Endothelial cell of umbilical vein (primary cell): Measurements from ENCODE around the gene CHM. TPM values are rescaled to one million over a fixed set of nuclear protein-coding genes. Genes with fewer than 3 reads are reported as not detected.
"Not testable (repeated sequence)": the region's sequence is repeated elsewhere in the genome, so short reads cannot be mapped to it uniquely, and the experiment has no call there.

Source experiments
- BruUV-seq: library from RNA; stranded (reverse); fragments of 400-500 nt; replicated peaks from 2 replicates; lab custom pipeline; 2021; lab: Mats Ljungman, UMichigan
- CTCF ChIA-PET: fragments of 300-600, 350-600 bp; sonication (Branson Sonifier 250); formaldehyde crosslinking; loops from one replicate; lab custom pipeline; 2021; ENCODE audit warnings: antibody characterized with exemption, inconsistent platforms; lab: Charles Lee
- POLR2A ChIA-PET: fragments of 300-600, 350-600 bp; sonication (Branson Sonifier 250); formaldehyde crosslinking; loops from one replicate; lab custom pipeline; 2021; ENCODE audit warnings: antibody characterized with exemption, inconsistent platforms; lab: Charles Lee
- DNase-seq: peaks from one replicate; pipeline ENCODE4 v3.0.0-alpha.2; 2011; ENCODE audit warnings: low read depth, low spot score
- FAIRE-seq: peaks from 2 replicates; lab custom pipeline; 2011; peaks lifted over from hg19 to GRCh38; lab: Jason Lieb, UNC
- H2AFZ ChIP-seq: 2 replicates; pipeline ENCODE4 v1.6.0; 2012; ENCODE audit warnings: low read depth, low read length, control low read depth, inconsistent platforms
- H3K27ac ChIP-seq: 2 replicates; pipeline ENCODE4 v1.5.1; 2011; ENCODE audit warnings: low read depth, mild to moderate bottlenecking, control low read depth, low read length, moderate library complexity; ENCODE audit not compliant: insufficient read depth
- H3K27me3 ChIP-seq, 2 experiments: 2 replicates each; pipeline versions ENCODE4 v1.6.0 to v1.6.1; 2011; ENCODE audit warnings: low read length in 2 of 2, mixed read lengths in 1 of 2; ENCODE audit not compliant: control insufficient read depth in 2 of 2, insufficient read depth in 2 of 2
- H3K36me3 ChIP-seq, 2 experiments: 2 replicates in 1 of 2; 3 replicates in 1 of 2; pipeline ENCODE4 v1.5.1; 2011; ENCODE audit warnings: low read length in 2 of 2, mild to moderate bottlenecking in 1 of 2, moderate library complexity in 1 of 2; ENCODE audit not compliant: control insufficient read depth in 2 of 2, insufficient read depth in 2 of 2; ENCODE audit errors: extremely low read depth in 1 of 2
- H3K4me1 ChIP-seq: 3 replicates; pipeline ENCODE4 v1.5.1; 2011; ENCODE audit warnings: mild to moderate bottlenecking, low read length; ENCODE audit not compliant: control insufficient read depth, insufficient read depth; ENCODE audit errors: extremely low read depth
- H3K4me2 ChIP-seq: 2 replicates; pipeline ENCODE4 v1.6.1; 2011; ENCODE audit warnings: low read length, control low read depth, mixed read lengths; ENCODE audit not compliant: insufficient read depth
- H3K4me3 ChIP-seq, 3 experiments: fragments of 200-600 bp in 1 of 3; sonication (generic), shearing (Covaris generic) in 1 of 3; replicated peaks in 1 of 3; 2 replicates each; pipeline ENCODE4 v1.5.1; 2011 to 2016; ENCODE audit warnings: control low read depth in 3 of 3, low read length in 3 of 3, mild to moderate bottlenecking in 2 of 3, inconsistent platforms in 1 of 3, low read depth in 1 of 3, moderate library complexity in 1 of 3; ENCODE audit not compliant: insufficient read depth in 1 of 3
- H3K79me2 ChIP-seq: 2 replicates; pipeline ENCODE4 v1.6.0; 2012; ENCODE audit warnings: low read length, inconsistent platforms; ENCODE audit not compliant: control insufficient read depth, insufficient read depth
- H3K9ac ChIP-seq: replicated peaks from 2 replicates; pipeline ENCODE3; 2011; ENCODE audit warnings: low read length, control low read depth; ENCODE audit not compliant: insufficient read depth; ENCODE audit errors: extremely low read depth
- H3K9me1 ChIP-seq: replicated peaks from 3 replicates; pipeline ENCODE4 v1.6.0; 2011; ENCODE audit warnings: mild to moderate bottlenecking, low read length; ENCODE audit not compliant: control insufficient read depth, insufficient read depth; ENCODE audit errors: extremely low read depth
- H3K9me3 ChIP-seq: replicated peaks from 2 replicates; pipeline ENCODE4 v1.5.1; 2012; ENCODE audit warnings: low read length, inconsistent platforms; ENCODE audit not compliant: control insufficient read depth, insufficient read depth
- H4K20me1 ChIP-seq: replicated peaks from 2 replicates; pipeline ENCODE3; 2011; ENCODE audit warnings: mild to moderate bottlenecking, low read length; ENCODE audit not compliant: control insufficient read depth, insufficient read depth; ENCODE audit errors: extremely low read depth
- GATA2 ChIP-seq: IDR thresholded peaks from 2 replicates; pipeline ENCODE4 v1.7.0; 2011; ENCODE audit warnings: low read depth, mild to moderate bottlenecking, moderate library complexity, mixed read lengths, low read length; ENCODE audit not compliant: insufficient read length, insufficient read depth
- MYC ChIP-seq: IDR thresholded peaks from one replicate; pipeline ENCODE4 v1.6.1; 2011; ENCODE audit warnings: mild to moderate bottlenecking, low read depth, low read length
- dilution Hi-C: fragments of 300-500 bp; cut with MboI; formaldehyde crosslinking; loops from one replicate; pipeline ENCODE4 v1.15.0; 2019; ENCODE audit warnings: low sequenced_read_pairs; ENCODE audit not compliant: extremely low pct_ligation_motif_present
- intact Hi-C: fragments of 100-400 bp; cut with micrococcal nuclease; formaldehyde crosslinking; loops from one replicate; pipeline ENCODE4 v1.10.0; 2022
- polyA plus RNA-seq, 4 experiments: library from polyadenylated mRNA; depleted of rRNA in 3 of 4; stranded (reverse) in 3 of 4; unstranded in 1 of 4; fragments of >200 nt; gene quantifications; 2 replicates each; pipeline versions ENCODE4 v1.2.1 to v1.2.3, GENCODE V29; 2011 to 2012; ENCODE audit warnings: missing spikeins in 1 of 4
- total RNA-seq: library from RNA; stranded (reverse); gene quantifications from 2 replicates; pipeline ENCODE4 v1.2.3, GENCODE V29; 2021

CHM gene
- total and polyA plus RNA-seq, 2 donors (not counting 3 experiments of a cell fraction or from before 2014, with no cell fraction given) = 10.5 to 18.4 TPM

DNA sequence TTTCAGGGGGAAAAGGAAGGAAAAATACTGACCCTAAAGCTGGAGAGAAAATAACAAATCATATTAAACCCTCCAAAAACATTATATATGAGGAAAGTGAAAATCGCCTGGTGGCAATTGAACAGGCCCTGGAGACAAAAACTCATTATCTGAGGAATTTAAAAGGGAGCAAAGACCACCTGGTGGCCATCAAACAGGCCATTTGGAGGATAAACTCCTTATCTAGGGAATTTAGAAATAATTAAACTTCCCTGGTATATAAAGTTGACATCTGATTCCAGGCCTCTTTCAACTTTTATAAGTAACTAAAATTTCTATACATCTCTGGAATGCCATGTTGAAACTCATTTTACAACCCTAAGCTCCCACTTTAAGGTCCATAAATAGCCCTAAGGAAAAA lies 35.2 kb downstream of the CHM start:
- Histone ChIP-seq H3K4me3 (no peak overlapping the region), H3K9me1 (no peaks in the 10 kb centered on the region), H3K79me2 (peaks cover 2% of the 10 kb centered on the region), H3K27ac (no peak overlapping the region), H3K4me2 (no peak overlapping the region), H3K9me3 (no peaks in the 10 kb centered on the region), H4K20me1 (no peaks in the 10 kb centered on the region), H3K27me3 (no peaks in the 10 kb centered on the region), H3K4me1 (no peaks in the 10 kb centered on the region), H3K9ac (no peak overlapping the region), H3K36me3 (no peaks in the 10 kb centered on the region), H2AFZ (no peak overlapping the region)
- DNase-seq (no peak), FAIRE-seq (no peak)
- ChIA-PET CTCF (no interaction called here), POLR2A (no interaction called here)
- BruUV-seq = no TSS peak
- dilution Hi-C loops (no loop called here), intact Hi-C loops (no loop called here)
- TF ChIP-seq GATA2 (no peak), MYC (no peak)

DNA sequence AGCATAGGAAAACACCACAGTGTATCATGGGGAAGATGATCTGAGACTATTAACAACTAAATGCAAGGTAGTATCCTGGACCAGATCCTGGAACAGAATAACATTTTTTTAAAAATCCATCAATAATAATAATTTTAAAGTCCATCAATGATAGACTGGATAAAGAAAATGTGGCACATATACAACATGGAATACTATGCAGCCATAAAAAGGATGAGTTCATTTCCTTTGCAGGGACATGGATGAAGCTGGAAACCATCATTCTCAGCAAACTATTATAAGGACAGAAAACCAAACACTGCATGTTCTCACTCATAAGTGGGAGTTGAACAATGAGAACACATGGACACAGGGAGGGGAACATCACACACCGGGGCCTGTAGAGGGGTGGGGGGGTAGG lies 37.6 kb downstream of the CHM start:
- dilution Hi-C loops, H3K27ac ChIP-seq, POLR2A ChIA-PET, BruUV-seq, H3K9me1 ChIP-seq, H3K79me2 ChIP-seq, H3K4me3 ChIP-seq, DNase-seq, H4K20me1 ChIP-seq, H3K9ac ChIP-seq, H3K9me3 ChIP-seq, FAIRE-seq, H3K4me2 ChIP-seq, H2AFZ ChIP-seq, CTCF ChIA-PET, H3K4me1 ChIP-seq, H3K27me3 ChIP-seq, H3K36me3 ChIP-seq, intact Hi-C loops: not testable (repeated sequence)

GRCh38 chrX:86007891-86008290 lies 39.5 kb downstream of the CHM start:
- DNase-seq, dilution Hi-C loops, H2AFZ ChIP-seq, H3K9me1 ChIP-seq, POLR2A ChIA-PET, FAIRE-seq, intact Hi-C loops, H3K4me3 ChIP-seq, H3K4me1 ChIP-seq, H3K36me3 ChIP-seq, H3K79me2 ChIP-seq, H3K9ac ChIP-seq, BruUV-seq, H3K27ac ChIP-seq, H3K27me3 ChIP-seq, H4K20me1 ChIP-seq, CTCF ChIA-PET, H3K9me3 ChIP-seq, H3K4me2 ChIP-seq: not testable (repeated sequence)
